GM19240 (cell line): ENCODE data around the gene TLN1.

Experiments
- DNase-seq: peaks from one replicate; pipeline ENCODE4 v3.0.0; 2011; ENCODE audit warnings: low spot score; ENCODE audit not compliant: insufficient read length

Gene TLN1

GRCh38 chr9:35708146-35708545 lies 23.8 kb downstream of the TLN1 start:
- no peak for DNase-seq

DNA sequence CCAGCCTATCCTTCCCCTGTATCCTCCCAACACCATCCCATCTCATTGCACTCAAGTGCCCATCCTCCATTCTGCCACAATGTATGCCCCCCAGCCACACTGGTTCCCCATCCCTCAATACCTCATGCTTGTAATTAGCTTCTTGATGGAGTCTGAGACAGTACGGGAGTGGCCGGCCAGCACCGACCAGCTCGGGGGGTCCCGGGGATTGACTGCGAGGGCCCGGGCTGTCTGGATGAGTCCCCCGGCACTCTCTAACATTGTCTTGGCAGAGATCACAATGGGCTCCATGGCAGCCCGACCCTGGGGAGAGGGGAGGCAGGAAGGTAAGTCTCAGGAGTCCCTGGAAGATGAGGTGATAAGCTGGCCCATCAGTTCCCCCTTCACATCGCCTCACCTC lies 25.0 kb downstream of the TLN1 start:
- DNase-seq, result no peak

DNA sequence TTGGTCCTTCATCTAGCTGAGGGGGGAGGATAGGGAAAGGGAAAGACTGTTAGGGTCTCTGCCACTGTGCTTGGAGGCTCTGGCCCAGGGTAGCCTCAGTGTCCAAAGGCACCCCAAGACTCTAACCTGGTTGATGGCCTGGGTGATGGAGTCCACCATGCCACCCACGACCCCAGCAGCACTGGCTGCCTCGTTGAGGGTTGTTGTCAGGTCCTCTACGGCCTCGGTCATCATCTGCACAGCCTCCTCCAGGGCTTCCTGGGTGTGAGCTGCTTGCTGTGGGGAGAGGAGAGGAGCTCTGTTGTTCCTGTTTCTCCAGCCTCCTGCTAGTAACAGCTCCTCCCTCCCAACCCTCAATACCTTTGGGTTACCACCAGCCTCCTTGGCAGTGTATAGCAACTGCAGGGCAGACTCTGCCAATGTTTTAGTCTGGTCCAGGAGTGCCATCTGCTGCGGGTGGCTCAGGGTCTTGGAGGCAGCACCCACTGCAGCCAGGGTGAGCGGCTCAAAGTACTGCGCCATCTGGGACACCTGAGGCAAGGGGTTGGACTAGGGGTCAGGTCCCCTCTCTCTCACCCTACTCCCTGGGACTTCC lies 26.1 kb downstream of the TLN1 start:
- DNase-seq, result no peak

DNA sequence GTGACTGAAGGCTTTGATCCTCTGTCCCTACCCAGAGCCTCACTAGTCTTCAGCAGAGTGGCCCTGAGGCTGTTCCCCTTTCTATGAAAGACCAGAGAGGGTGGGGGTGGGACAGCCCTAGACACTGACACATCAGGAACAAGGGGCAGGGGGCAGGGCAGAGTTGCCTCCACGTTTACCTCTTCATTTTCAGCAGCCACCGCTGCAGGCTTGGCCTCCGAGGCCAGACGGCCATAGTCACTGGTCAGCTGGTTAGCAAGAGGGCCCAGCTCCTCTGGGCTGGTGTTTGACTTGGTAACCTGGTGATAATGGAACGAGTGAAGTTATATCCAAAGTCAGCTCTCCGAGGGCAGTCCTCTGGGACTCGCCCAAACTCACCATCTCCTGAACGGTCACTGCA lies 26.6 kb downstream of the TLN1 start:
- DNase-seq, result no peak

DNA sequence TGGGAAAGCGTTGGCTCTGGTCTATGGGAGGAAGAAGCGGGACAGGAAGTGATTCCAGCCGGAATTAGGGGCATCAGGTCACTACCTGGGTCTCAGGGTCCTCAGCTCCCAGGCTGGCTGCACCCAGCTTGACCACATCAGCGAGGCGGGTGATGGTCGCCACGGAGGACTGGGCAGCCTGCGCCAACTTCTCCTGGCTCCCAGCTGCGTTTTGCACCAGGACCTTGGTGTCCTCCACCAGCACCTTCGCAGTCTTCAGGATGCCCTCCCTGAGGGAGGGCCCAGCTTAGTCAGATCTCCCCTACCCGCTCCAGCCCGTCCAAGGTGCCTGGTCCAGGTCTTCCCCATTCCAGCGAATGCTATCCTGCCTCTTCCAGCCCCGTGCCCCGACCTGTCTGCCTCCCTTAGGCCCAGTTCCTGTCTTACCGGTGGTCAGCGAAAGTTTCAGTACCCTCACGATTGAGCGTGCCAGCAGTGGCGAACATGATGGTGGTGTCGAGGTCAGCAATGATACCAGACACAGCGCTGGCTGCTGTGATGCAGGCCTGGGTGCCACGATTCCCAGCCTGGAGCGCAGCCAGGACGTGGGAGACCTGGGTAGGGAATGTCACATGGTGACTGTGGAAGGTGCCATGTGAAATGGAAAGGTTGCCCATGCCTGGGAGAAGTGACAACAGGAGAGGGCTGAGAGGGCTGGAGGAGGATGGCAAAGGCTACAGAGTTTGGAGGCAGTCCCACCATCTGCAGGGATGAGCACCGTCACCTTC lies 27.9 kb downstream of the TLN1 start:
- no peak for DNase-seq

DNA sequence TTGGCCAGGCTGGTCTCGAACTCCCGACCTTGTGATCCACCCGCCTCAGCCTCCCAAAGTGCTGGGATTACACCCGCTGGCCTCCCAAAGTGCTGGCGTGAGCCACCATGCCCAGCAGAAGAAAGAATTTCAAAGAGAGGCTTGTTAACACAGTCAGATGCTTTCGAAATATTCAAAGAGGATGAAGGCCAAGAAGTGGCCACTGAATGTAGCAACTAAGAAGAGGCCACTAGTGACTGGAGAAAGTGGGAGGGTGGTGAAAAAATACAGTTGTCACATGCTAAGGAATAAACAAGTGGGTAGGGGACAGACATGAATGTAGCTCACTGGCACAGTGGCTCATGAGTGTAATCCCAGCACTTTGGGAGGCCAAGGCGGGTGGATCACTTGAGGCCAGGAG lies 29.3 kb downstream of the TLN1 start:
- no peak for DNase-seq

DNA sequence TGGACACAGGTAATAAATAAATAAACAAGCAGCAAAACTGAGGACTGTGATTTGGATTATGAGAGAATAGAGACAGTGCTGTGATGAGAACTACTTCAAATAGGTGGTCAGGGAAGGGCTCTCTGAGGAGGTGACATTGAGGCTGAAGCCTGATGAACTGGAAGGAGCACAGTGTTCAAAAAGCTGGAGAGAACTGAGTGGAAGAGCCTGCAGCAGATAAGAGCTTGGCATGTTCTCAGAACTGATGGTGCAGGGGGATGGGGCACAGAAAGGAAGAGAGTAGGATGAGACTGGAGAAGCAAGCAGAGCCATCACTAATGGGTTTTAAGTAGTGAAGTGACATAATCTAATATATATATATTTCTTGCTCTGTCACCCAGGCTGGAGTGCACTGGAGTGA lies 31.1 kb downstream of the TLN1 start:
- DNase-seq, result no peak

DNA sequence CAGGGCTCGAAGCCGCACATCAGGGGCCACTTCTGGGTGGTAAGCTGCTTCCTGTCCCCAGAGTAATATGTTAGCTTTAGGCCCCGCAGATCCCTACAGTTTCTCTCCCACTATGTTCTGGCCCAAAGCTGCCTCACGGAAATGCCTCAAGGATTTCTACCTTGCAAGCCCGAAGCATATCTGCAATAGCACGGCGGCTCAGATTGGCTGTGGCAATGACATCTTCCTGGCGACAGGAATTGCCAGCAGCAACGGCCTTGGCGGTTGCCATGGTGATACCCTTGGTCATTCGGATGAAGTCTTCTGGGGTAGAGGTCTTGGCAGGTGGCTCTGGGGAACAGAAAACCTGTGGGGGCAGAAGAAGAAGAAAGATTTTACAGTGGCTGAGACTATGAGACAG lies 32.0 kb downstream of the TLN1 start:
- DNase-seq, result no peak

DNA sequence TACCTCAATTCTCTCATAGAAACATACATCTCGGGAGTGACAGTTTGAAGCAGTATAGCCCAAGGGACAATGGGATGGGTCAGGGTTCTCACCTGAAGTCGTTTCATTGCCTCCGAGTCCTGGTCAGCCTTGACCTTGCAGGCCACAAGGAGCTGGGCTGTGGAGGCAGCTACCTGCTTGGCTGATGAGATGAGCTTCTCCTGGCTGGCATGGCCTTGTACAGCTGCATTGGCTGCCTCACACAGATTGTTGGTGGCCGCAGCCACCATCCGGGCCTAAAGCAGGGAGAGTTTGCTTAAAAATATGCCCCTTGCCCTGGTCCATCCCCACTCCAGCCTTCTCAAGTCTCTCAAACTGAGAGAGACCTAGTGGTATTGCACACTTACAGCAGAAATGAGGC lies 33.8 kb downstream of the TLN1 start:
- DNase-seq, result no peak

DNA sequence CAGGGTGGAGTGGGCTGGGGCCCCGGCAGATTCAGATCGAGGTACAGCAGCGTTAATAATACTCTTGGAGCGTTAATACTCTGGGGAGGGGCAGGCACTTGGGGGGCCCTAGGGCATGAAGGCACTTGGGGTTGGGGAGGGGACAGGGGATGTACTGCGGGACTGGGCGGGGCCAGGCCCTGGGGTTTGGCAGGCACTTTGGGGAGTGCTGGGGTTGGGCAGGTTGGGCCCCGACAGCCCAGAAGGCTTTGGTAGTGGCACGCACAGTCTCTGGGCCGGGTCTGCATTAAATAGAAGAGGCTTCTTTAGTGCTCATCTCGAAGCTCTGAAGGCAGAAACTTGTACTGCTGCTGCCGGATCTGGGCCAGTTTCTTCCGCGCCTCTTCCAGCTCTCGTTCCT lies 34.5 kb downstream of the TLN1 start:
- no peak for DNase-seq

DNA sequence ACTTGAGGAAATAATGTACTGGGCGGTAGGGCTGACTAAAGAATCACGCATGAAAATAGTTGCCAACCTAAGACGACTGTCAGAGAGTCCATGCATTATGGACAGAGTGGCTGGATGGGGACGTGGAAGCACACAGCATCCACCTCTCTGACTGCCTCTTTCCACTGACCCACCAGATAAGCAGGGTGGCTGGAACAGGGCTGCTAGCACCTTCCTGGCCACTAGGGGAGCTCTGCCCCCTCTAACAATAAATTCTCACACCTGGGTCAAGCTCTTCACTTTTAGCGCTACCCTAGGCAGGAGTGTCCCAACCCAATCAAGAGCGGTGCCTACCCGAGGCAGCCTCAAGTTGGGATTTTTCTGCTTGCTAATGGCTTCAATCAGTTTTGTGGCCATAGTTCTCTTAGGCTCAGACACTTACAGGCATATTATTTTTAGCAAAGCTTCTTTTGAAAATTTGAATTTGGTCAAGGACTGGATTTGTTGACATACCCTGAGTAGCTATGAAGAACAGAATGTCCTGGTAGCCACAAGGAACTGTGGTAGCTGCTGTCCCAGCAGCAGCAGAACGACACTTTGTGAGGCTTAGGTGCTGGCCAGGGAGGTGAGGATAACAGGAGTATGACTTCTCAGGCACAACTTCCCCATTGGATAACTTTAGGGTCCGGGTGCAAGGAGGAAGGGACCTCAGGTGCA lies 35.3 kb downstream of the TLN1 start:
- DNase-seq, result peak; percentile 84

DNA sequence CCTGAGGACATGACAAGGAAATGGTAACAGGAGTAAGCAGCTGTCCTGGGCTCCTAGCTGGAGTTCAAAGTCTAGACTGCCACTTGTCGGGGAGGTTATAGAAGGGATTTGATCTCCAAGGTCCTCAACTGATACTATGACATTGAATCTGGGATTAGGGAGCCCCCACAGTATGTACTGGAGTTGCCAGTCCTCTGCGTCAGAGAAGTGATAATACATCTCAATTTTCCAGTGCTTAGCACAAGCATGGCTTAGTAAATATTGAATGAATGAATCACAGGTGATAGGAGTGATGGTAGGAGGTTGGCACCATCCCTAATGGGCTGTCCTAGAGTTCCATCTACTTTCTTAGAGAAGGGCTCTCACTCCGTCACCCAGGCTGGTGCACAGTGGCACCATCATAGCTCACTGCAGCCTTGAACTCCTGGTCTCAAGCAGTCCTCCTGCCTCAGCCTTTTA lies 36.0 kb downstream of the TLN1 start:
- no peak for DNase-seq

DNA sequence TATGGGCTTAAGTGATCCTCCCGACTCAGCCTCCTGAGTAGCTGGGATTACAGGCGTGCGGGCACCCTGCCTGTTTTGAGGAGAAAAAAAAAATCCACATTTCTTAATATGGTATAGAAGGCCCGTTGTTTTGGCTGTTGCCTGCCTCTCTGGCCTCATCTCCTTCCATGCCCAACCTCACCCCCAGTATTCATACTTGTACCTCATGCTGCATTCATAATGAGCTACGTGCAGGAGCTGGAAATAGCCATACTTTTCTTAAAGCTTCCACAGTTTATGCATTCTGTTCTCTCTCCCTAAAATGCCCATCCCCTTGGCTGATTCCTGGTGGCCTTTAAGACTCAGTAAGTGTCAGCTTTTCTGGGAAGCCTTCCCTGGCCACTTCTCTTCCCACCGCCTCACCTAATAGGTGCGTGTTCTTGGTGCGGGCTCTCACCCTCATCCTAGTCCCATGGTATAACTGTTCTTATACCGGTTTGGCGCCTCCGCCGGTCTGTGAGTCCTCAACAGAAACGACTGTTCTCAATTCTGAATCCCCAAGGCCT lies 40.2 kb downstream of the TLN1 start:
- DNase-seq, result no peak

GRCh38 chr9:35691334-35691650 lies 40.7 kb downstream of the TLN1 start:
- no peak for DNase-seq

DNA sequence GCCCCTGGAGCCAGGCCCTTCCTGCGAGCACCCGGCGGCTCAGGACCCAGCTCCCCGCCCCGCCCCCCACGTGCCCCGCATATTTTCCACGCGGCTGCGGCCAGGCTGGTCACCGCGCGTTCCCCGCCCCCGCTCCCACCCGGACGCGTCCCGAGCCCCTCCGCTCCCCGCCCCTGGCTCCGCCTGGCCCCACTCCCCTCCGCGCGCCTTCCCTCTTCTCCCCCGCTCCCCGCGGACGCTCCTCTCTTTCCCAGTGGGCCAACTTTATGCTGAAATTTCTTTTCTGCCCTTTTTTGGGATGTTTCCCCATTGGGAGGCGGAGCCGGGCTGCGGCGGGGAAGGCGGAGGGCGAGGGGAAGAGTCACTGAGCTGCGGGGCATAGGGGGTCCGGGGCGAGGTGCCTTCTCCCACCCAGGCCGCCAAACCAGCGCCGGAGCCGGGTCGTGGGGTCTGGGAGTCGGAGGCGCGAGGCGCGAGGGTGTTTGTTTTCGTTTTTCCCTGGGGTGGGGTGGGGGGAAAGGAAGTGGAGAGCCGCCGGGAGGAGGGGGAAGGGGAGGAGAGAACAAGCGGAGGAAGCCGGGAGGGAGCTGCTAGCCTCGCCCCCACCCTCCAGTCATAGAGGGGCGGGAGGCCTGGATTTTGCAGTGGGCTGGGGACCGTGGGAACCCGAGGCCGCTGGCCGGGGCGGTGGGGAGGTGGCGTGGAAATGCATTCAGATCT lies 41.2 kb downstream of the TLN1 start:
- no peak for DNase-seq

- DNase-seq, result no peak
These were observed 41.7 kb downstream of the TLN1 start for GRCh38 chr9:35690294-35690613.

DNA sequence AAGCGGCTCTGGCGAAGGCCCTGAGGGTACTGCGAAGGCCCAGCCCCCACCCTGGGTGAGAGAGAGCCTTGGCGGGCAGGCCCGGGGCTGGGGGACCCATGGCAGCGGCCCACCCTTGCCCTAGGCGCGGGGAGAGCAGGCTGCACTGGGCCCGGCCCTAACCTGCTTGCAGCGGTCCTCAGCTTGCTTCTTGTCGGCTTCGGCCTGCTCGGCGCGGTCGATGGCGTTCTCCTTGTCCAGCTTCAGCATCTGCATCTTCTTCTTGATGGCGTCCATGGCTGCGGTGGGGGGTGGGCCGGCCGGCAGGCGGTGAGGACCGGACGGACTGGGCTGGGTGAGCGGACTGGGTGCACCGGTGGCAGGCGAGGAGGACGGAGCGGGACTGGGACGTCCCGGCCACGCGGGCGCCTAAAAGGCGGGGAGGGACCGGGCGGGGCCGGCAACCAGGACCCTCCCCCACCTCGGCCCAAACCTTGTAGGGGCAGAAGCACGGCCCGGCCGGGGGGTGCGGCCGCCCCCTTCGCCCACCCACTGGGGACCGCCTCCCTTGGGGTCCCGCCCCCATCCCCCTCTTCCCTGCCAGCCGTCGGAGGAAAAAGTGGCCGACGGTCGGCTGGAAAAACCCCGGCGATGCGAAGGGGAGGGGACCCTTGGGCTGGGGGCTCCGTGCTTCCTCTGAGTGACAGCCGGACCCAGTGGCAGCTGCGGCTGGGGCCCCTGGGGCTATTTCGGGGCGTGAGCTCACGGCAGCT lies 42.3 kb downstream of the TLN1 start, which contains the start of gene TPM2:
TSS of gene TPM2 (minus strand) at position 384 of the 752 bp plus-strand sequence. CDS start at position 276, 108 bp downstream.
- DNase-seq, result no peak

GRCh38 chr9:35688558-35689541 lies 43.1 kb downstream of the TLN1 start:
- no peak for DNase-seq

GRCh38 chr9:35687972-35688557 lies 43.9 kb downstream of the TLN1 start:
- DNase-seq, result no peak

DNA sequence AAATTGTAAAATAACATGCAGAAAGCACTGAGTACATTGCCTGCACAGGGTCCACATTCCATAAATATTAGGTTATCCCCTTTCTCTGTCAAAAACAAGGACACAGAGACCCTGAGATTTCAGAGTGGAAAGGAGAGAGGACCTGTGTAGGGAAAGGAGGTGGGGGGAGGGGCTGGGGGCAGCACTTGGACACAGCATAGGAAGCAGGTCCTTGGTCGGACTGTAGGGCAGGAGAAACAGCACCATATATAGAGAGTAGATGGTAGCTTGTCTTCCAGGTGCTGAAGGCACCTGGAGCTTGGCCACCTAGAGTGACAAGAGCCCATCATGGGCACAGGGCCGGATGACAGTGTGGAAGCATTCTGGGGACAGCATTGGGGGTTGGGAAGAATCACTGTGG lies 44.7 kb downstream of the TLN1 start:
- DNase-seq, result no peak
